GM12878 (cell line): ENCODE data around the gene NRG2. TPM values are rescaled to one million over a fixed set of nuclear protein-coding genes. Genes with fewer than 3 reads are reported as not detected.

Source experiments
- BMI1 ChIP-seq: fragments of 450-650 bp; IDR thresholded peaks from 2 replicates; pipeline ENCODE4 v1.6.1; 2016; ENCODE audit warnings: mild to moderate bottlenecking, moderate library complexity, borderline replicate concordance
- GATAD2B ChIP-seq: fragments of 450-650 bp; conservative IDR thresholded peaks from 2 replicates; pipeline ENCODE4 v1.6.1; 2017; ENCODE audit warnings: low read depth, mild to moderate bottlenecking, moderate library complexity
- HDAC2 ChIP-seq: fragments of 200-600 bp; sonication (generic); IDR thresholded peaks from 2 replicates; pipeline ENCODE4 v1.6.1; 2017
- IKZF2 ChIP-seq, 2 experiments: fragments of 450-650 bp; IDR thresholded peaks; 2 replicates each; pipeline ENCODE4 v1.6.1; 2017; ENCODE audit warnings: mild to moderate bottlenecking in 2 of 2, moderate library complexity in 2 of 2
- IRF4 ChIP-seq: IDR thresholded peaks from 2 replicates; pipeline ENCODE4 v1.6.1; 2011; ENCODE audit warnings: low read depth, low read length
- MEF2B ChIP-seq: fragments of 450-650 bp; IDR thresholded peaks from 2 replicates; pipeline ENCODE4 v1.6.1; 2018; ENCODE audit warnings: mild to moderate bottlenecking, moderate library complexity; ENCODE audit not compliant: partially characterized antibody, poor library complexity, severe bottlenecking
- MTA2 ChIP-seq: fragments of 450-650 bp; IDR thresholded peaks from 2 replicates; pipeline ENCODE4 v1.6.1; 2016; ENCODE audit warnings: low read depth, mild to moderate bottlenecking, moderate library complexity
- MXI1 ChIP-seq: fragments of 150-350 bp; IDR thresholded peaks from 2 replicates; pipeline ENCODE4 v1.6.1; 2011; ENCODE audit warnings: low read depth, mild to moderate bottlenecking, inconsistent platforms, low read length, improper control_type of control experiment
- NFYA ChIP-seq: IDR thresholded peaks from 2 replicates; pipeline ENCODE4 v1.6.1; 2011; ENCODE audit warnings: low read depth, mild to moderate bottlenecking, low read length, improper control_type of control experiment, borderline replicate concordance
- NR2C2 ChIP-seq: IDR thresholded peaks from 2 replicates; pipeline ENCODE4 v1.6.1; 2011; ENCODE audit warnings: borderline replicate concordance, low read depth; ENCODE audit not compliant: control insufficient read depth, insufficient read length
- RBBP5 ChIP-seq: fragments of 200-600 bp; sonication (generic); conservative IDR thresholded peaks from 2 replicates; pipeline ENCODE4 v1.6.1; 2016
- REST ChIP-seq: IDR thresholded peaks from 2 replicates; pipeline ENCODE4 v1.6.1; 2012; ENCODE audit warnings: mild to moderate bottlenecking, low read depth, low read length
- SIN3A ChIP-seq: IDR thresholded peaks from 2 replicates; pipeline ENCODE4 v1.6.1; 2012; ENCODE audit warnings: low read depth, low read length, improper control_type of control experiment
- SMAD1 ChIP-seq: fragments of 450-650 bp; IDR thresholded peaks from 2 replicates; pipeline ENCODE4 v1.6.1; 2018; ENCODE audit warnings: mild to moderate bottlenecking, low read depth; ENCODE audit not compliant: partially characterized antibody
- SMARCA5 ChIP-seq: fragments of 450-650 bp; IDR thresholded peaks from 2 replicates; pipeline ENCODE4 v1.6.1; 2017; ENCODE audit warnings: mild to moderate bottlenecking
- SUZ12 ChIP-seq: fragments of 200-600 bp; sonication (generic); IDR thresholded peaks from one replicate; pipeline ENCODE4 v1.6.1; 2018; ENCODE audit warnings: antibody characterized with exemption, mild to moderate bottlenecking; ENCODE audit not compliant: unreplicated experiment
- polyA plus RNA-seq, 11 experiments: library from polyadenylated mRNA; depleted of rRNA in 4 of 11; unstranded in 6 of 11; stranded (reverse) in 5 of 11; fragments of >200 nt; fragmentation: Nextera tagmentation in 4 of 11; fragmentation: Illumina TruSeq in 1 of 11; extraction: Ambion mirVana in 4 of 11; extraction: Trizol in 1 of 11; gene quantifications; 1 replicate in 1 of 11; 2 replicates in 10 of 11; pipeline versions ENCODE4 v1.2.1 to v1.2.3, GENCODE V29; 2011 to 2016; ENCODE audit warnings: inconsistent platforms in 2 of 11, missing spikeins in 2 of 11, low read depth in 1 of 11
- total RNA-seq, 4 experiments: library from RNA; depleted of rRNA in 3 of 4; stranded (reverse); fragments of >200 nt in 3 of 4; fragmentation: Illumina TruSeq in 1 of 4; extraction: Trizol in 1 of 4; gene quantifications; 2 replicates each; pipeline versions ENCODE4 v1.2.1 to v1.2.3, GENCODE V29; 2013 to 2021
- TF ChIP-seq, protein P1 (sequence below): fragments of 450-650 bp; IDR thresholded peaks from 2 replicates; pipeline ENCODE4 v1.6.1; 2018; ENCODE audit warnings: borderline replicate concordance, mild to moderate bottlenecking; ENCODE audit not compliant: partially characterized antibody
- TF ChIP-seq, protein P2 (sequence below): fragments of 450-650 bp; IDR thresholded peaks from 2 replicates; pipeline ENCODE4 v1.6.1; 2016; ENCODE audit warnings: mild to moderate bottlenecking, moderate library complexity, borderline replicate concordance

Gene NRG2
- total and polyA plus RNA-seq, 10 of the 15 experiments (the other 5 are each of a cell fraction or from before 2014, with no cell fraction given), result 0.10 to 21.7 (median 9.6) TPM

- TF ChIP-seq, protein P1, sequence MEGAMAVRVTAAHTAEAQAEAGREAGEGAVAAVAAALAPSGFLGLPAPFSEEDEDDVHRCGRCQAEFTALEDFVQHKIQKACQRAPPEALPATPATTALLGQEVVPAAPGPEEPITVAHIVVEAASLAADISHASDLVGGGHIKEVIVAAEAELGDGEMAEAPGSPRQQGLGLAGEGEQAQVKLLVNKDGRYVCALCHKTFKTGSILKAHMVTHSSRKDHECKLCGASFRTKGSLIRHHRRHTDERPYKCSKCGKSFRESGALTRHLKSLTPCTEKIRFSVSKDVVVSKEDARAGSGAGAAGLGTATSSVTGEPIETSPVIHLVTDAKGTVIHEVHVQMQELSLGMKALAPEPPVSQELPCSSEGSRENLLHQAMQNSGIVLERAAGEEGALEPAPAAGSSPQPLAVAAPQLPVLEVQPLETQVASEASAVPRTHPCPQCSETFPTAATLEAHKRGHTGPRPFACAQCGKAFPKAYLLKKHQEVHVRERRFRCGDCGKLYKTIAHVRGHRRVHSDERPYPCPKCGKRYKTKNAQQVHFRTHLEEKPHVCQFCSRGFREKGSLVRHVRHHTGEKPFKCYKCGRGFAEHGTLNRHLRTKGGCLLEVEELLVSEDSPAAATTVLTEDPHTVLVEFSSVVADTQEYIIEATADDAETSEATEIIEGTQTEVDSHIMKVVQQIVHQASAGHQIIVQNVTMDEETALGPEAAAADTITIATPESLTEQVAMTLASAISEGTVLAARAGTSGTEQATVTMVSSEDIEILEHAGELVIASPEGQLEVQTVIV, result no peak
- TF ChIP-seq SUZ12 (no peak), SMARCA5 (no peak), HDAC2 (no peak), RBBP5 (no peak), REST (no peak), GATAD2B (peak; percentile 17; the same call in 1 of the 2 replicates), MTA2 (0 out of 2 replicates have a peak, but pooled peaks have one; percentile 4), BMI1 (no peak), IKZF2 (IDR thresholded peaks at IDR 0.05) (peak in 1 of 2 experiments; percentile 14; a peak in 1 of 4 replicates), MEF2B (no peak), SIN3A (0 out of 2 replicates have a peak, but pooled peaks have one; percentile 38), NR2C2 (no peak), SMAD1 (no peak), NFYA (no peak), IRF4 (no peak), MXI1 (0 out of 2 replicates have a peak, but pooled peaks have one; percentile 17)
- TF ChIP-seq, protein P2, sequence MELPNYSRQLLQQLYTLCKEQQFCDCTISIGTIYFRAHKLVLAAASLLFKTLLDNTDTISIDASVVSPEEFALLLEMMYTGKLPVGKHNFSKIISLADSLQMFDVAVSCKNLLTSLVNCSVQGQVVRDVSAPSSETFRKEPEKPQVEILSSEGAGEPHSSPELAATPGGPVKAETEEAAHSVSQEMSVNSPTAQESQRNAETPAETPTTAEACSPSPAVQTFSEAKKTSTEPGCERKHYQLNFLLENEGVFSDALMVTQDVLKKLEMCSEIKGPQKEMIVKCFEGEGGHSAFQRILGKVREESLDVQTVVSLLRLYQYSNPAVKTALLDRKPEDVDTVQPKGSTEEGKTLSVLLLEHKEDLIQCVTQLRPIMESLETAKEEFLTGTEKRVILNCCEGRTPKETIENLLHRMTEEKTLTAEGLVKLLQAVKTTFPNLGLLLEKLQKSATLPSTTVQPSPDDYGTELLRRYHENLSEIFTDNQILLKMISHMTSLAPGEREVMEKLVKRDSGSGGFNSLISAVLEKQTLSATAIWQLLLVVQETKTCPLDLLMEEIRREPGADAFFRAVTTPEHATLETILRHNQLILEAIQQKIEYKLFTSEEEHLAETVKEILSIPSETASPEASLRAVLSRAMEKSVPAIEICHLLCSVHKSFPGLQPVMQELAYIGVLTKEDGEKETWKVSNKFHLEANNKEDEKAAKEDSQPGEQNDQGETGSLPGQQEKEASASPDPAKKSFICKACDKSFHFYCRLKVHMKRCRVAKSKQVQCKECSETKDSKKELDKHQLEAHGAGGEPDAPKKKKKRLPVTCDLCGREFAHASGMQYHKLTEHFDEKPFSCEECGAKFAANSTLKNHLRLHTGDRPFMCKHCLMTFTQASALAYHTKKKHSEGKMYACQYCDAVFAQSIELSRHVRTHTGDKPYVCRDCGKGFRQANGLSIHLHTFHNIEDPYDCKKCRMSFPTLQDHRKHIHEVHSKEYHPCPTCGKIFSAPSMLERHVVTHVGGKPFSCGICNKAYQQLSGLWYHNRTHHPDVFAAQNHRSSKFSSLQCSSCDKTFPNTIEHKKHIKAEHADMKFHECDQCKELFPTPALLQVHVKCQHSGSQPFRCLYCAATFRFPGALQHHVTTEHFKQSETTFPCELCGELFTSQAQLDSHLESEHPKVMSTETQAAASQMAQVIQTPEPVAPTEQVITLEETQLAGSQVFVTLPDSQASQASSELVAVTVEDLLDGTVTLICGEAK, result no peak
Measured at GRCh38 chr5:140041492-140042392, 1.4 kb downstream of the NRG2 start (continued).
